ENCODE measurements around the gene APEX1. TPM values are rescaled to one million over a fixed set of nuclear protein-coding genes. Genes with fewer than 3 reads are reported as not detected.

Gene APEX1
- total and polyA plus RNA-seq, 2 of the 8 experiments (the other 6 are each of a cell fraction or from before 2014, with no cell fraction given), result 384 to 700 TPM

DNA sequence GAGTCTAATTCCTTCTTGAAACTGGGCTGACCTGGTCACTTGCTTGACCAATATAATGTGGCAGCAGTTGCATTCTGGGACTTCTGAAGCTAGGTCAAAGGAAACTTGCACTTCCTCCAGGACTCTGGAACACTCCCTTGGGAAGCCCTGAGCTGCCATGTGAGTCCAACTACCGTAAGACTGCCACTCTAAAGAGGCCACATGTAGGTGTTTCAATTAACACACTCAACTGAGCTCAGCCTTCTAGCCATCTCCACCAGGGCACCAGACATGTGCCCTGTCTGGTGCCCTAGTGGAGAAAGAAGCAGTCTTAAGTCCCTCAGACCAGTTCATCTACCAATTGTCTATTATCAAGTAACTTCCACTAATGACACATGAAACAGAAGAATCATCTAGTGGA, 35.6 kb upstream of the APEX1 start (continued):
- TF ChIP-seq POLR2AphosphoS5 (IDR thresholded peaks at IDR 0.05; ENCODE audit: low read depth, low read length), result no peak
- TF ChIP-seq KDM4A (IDR thresholded peaks at IDR 0.05; ENCODE audit: low read depth, low read length, severe bottlenecking), result no peak
- TF ChIP-seq, protein P1, sequence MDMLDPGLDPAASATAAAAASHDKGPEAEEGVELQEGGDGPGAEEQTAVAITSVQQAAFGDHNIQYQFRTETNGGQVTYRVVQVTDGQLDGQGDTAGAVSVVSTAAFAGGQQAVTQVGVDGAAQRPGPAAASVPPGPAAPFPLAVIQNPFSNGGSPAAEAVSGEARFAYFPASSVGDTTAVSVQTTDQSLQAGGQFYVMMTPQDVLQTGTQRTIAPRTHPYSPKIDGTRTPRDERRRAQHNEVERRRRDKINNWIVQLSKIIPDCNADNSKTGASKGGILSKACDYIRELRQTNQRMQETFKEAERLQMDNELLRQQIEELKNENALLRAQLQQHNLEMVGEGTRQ (IDR thresholded peaks at IDR 0.05; ENCODE audit: low read length), result no peak
- TF ChIP-seq, protein P2, sequence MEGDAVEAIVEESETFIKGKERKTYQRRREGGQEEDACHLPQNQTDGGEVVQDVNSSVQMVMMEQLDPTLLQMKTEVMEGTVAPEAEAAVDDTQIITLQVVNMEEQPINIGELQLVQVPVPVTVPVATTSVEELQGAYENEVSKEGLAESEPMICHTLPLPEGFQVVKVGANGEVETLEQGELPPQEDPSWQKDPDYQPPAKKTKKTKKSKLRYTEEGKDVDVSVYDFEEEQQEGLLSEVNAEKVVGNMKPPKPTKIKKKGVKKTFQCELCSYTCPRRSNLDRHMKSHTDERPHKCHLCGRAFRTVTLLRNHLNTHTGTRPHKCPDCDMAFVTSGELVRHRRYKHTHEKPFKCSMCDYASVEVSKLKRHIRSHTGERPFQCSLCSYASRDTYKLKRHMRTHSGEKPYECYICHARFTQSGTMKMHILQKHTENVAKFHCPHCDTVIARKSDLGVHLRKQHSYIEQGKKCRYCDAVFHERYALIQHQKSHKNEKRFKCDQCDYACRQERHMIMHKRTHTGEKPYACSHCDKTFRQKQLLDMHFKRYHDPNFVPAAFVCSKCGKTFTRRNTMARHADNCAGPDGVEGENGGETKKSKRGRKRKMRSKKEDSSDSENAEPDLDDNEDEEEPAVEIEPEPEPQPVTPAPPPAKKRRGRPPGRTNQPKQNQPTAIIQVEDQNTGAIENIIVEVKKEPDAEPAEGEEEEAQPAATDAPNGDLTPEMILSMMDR (IDR thresholded peaks at IDR 0.05; ENCODE audit: control extremely low read depth in 1 of 3, insufficient read depth in 1 of 3, low read depth in 1 of 3, low read length in 3 of 3), result no peak
- no peak for TF ChIP-seq ASH2L (IDR thresholded peaks at IDR 0.05; ENCODE audit: low read length)
